H1 (cell line): ENCODE measurements around the gene MROH2B. TPM values are rescaled to one million over a fixed set of nuclear protein-coding genes. Genes with fewer than 3 reads are reported as not detected.

Experiments used
- CTCF ChIA-PET: fragments of 300-600 bp; sonication (Branson Sonifier 250); formaldehyde crosslinking; loops from one replicate; lab custom pipeline; 2021; ENCODE audit not compliant: partially characterized antibody; lab: Charles Lee
- POLR2A ChIA-PET: fragments of 300-600 bp; sonication (Branson Sonifier 250); formaldehyde crosslinking; loops from one replicate; lab custom pipeline; 2021; ENCODE audit warnings: inconsistent platforms; ENCODE audit not compliant: partially characterized antibody; lab: Charles Lee
- DNase-seq, 2 experiments: peaks; one replicate each; pipeline versions ENCODE4 v3.0.0 to v3.0.0-alpha.2; 2010 to 2022; ENCODE audit warnings: low spot score in 2 of 2, low read depth in 1 of 2, mixed read lengths in 1 of 2
- FAIRE-seq: peaks from 2 replicates; lab custom pipeline; 2011; peaks lifted over from hg19 to GRCh38; lab: Jason Lieb, UNC
- H2AFZ ChIP-seq: 2 replicates; pipeline ENCODE4 v1.8.1; 2012; ENCODE audit warnings: low read length, inconsistent platforms
- H2AK5ac ChIP-seq: 2 replicates; pipeline ENCODE4 v1.6.1; 2013; ENCODE audit warnings: low read depth, low read length
- H2BK120ac ChIP-seq: replicated peaks from 2 replicates; pipeline ENCODE3; 2013; ENCODE audit warnings: low read depth, low read length, inconsistent platforms
- H2BK12ac ChIP-seq: 2 replicates; pipeline ENCODE4 v1.6.1; 2013; ENCODE audit warnings: low read depth, low read length
- H2BK15ac ChIP-seq: 2 replicates; pipeline ENCODE4 v1.6.1; 2013; ENCODE audit warnings: low read length
- H2BK20ac ChIP-seq: 2 replicates; pipeline ENCODE4 v1.6.1; 2013; ENCODE audit warnings: low read length
- H2BK5ac ChIP-seq: 2 replicates; pipeline ENCODE4 v1.6.1; 2013; ENCODE audit warnings: low read depth, low read length
- H3K14ac ChIP-seq: 2 replicates; pipeline ENCODE4 v1.6.1; 2013; ENCODE audit warnings: inconsistent platforms; ENCODE audit not compliant: insufficient read length
- H3K18ac ChIP-seq: 2 replicates; pipeline ENCODE4 v1.6.1; 2013; ENCODE audit warnings: low read length; ENCODE audit errors: extremely low read depth
- H3K23ac ChIP-seq: 2 replicates; pipeline ENCODE4 v1.6.1; 2013; ENCODE audit warnings: inconsistent platforms; ENCODE audit not compliant: insufficient read length
- H3K23me2 ChIP-seq: 2 replicates; pipeline ENCODE4 v1.6.1; 2013; ENCODE audit warnings: low read depth, low read length
- H3K27ac ChIP-seq: 2 replicates; pipeline ENCODE4 v1.6.1; 2011; ENCODE audit warnings: low read depth, low read length, inconsistent platforms
- H3K27me3 ChIP-seq, 4 experiments: replicated peaks in 1 of 4; 1 replicate in 1 of 4; 2 replicates in 3 of 4; pipeline versions ENCODE4 v1.6.1 to v1.8.1; 2011 to 2013; ENCODE audit warnings: low read length in 3 of 4, mild to moderate bottlenecking in 3 of 4, inconsistent platforms in 2 of 4, mixed read lengths in 2 of 4, moderate library complexity in 1 of 4; ENCODE audit not compliant: control insufficient read depth in 3 of 4, insufficient read depth in 3 of 4; ENCODE audit errors: extremely low read depth in 1 of 4
- H3K36me3 ChIP-seq, 4 experiments: 2 replicates each; pipeline versions ENCODE4 v1.6.1 to v1.8.1; 2011 to 2013; ENCODE audit warnings: mild to moderate bottlenecking in 4 of 4, low read length in 3 of 4, moderate library complexity in 2 of 4, control low read depth in 1 of 4, inconsistent platforms in 1 of 4; ENCODE audit not compliant: insufficient read depth in 4 of 4, control insufficient read depth in 2 of 4
- H3K4ac ChIP-seq: replicated peaks from 2 replicates; pipeline ENCODE3; 2013; ENCODE audit warnings: low read length, low read depth, mixed read lengths, inconsistent platforms; ENCODE audit not compliant: insufficient read length
- H3K4me1 ChIP-seq, 4 experiments: replicated peaks in 1 of 4; 1 replicate in 1 of 4; 2 replicates in 3 of 4; pipeline versions ENCODE4 v1.6.1 to v1.8.1; 2011 to 2013; ENCODE audit warnings: low read length in 3 of 4, inconsistent platforms in 2 of 4, mixed read lengths in 1 of 4; ENCODE audit not compliant: insufficient read depth in 4 of 4, control insufficient read depth in 3 of 4
- H3K4me2 ChIP-seq, 2 experiments: 2 replicates each; pipeline versions ENCODE4 v1.6.1 to v1.8.1; 2011 to 2013; ENCODE audit warnings: low read depth in 2 of 2, low read length in 2 of 2, control low read depth in 1 of 2, inconsistent platforms in 1 of 2, mild to moderate bottlenecking in 1 of 2; ENCODE audit not compliant: insufficient read depth in 1 of 2
- H3K4me3 ChIP-seq, 4 experiments: fragments of 200-600, 300-600 bp in 1 of 4; sonication (generic), shearing (Covaris generic), sonication (Bioruptor Twin) in 1 of 4; 2 replicates each; pipeline versions ENCODE4 v1.5.1 to v1.8.1; 2011 to 2016; ENCODE audit warnings: low read length in 4 of 4, low read depth in 3 of 4, control low read depth in 2 of 4, inconsistent platforms in 2 of 4, mild to moderate bottlenecking in 2 of 4, mixed read lengths in 1 of 4, moderate library complexity in 1 of 4; ENCODE audit not compliant: insufficient read depth in 2 of 4; ENCODE audit errors: extremely low read depth in 1 of 4
- H3K56ac ChIP-seq: replicated peaks from 2 replicates; pipeline ENCODE3; 2013; ENCODE audit warnings: low read depth, mild to moderate bottlenecking, mixed read lengths, low read length, inconsistent platforms; ENCODE audit not compliant: insufficient read length
- H3K79me1 ChIP-seq: 2 replicates; pipeline ENCODE4 v1.6.1; 2013; ENCODE audit warnings: low read depth, low read length, control low read depth
- H3K79me2 ChIP-seq, 2 experiments: 2 replicates each; pipeline versions ENCODE4 v1.6.1 to v1.8.1; 2012 to 2013; ENCODE audit warnings: low read length in 2 of 2, mild to moderate bottlenecking in 2 of 2, inconsistent platforms in 1 of 2; ENCODE audit not compliant: insufficient read depth in 2 of 2, control insufficient read depth in 1 of 2
- H3K9ac ChIP-seq, 4 experiments: replicated peaks in 1 of 4; 1 replicate in 1 of 4; 2 replicates in 3 of 4; pipeline versions ENCODE4 v1.6.1 to v1.8.1; 2011 to 2013; ENCODE audit warnings: low read depth in 3 of 4, low read length in 3 of 4, control low read depth in 2 of 4, mild to moderate bottlenecking in 2 of 4, moderate library complexity in 2 of 4, inconsistent platforms in 1 of 4; ENCODE audit errors: extremely low read depth in 1 of 4
- H3K9me3 ChIP-seq, 2 experiments: 2 replicates each; pipeline versions ENCODE4 v1.6.1 to v1.8.1; 2012 to 2013; ENCODE audit warnings: mild to moderate bottlenecking in 2 of 2, moderate library complexity in 2 of 2, control low read depth in 1 of 2, inconsistent platforms in 1 of 2, low read depth in 1 of 2, low read length in 1 of 2, mixed read lengths in 1 of 2; ENCODE audit not compliant: insufficient read depth in 2 of 2
- H4K20me1 ChIP-seq, 2 experiments: replicated peaks in 1 of 2; 2 replicates each; pipeline versions ENCODE3 to v1.8.1; 2011 to 2013; ENCODE audit warnings: inconsistent platforms in 2 of 2, low read length in 2 of 2, mild to moderate bottlenecking in 1 of 2; ENCODE audit not compliant: insufficient read depth in 2 of 2, control insufficient read depth in 1 of 2
- H4K5ac ChIP-seq: 2 replicates; pipeline ENCODE4 v1.6.1; 2013; ENCODE audit warnings: low read length, low read depth, mixed read lengths, inconsistent platforms; ENCODE audit not compliant: insufficient read length
- H4K8ac ChIP-seq: 2 replicates; pipeline ENCODE4 v1.8.0; 2013; ENCODE audit warnings: mild to moderate bottlenecking, moderate library complexity, low read length, inconsistent platforms; ENCODE audit not compliant: insufficient read depth; ENCODE audit errors: extremely low read depth
- H4K91ac ChIP-seq: replicated peaks from 2 replicates; pipeline ENCODE3; 2013; ENCODE audit warnings: low read length, mixed read lengths, inconsistent platforms; ENCODE audit not compliant: insufficient read length
- BACH1 ChIP-seq: IDR thresholded peaks from 2 replicates; pipeline ENCODE4 v1.6.1; 2012; ENCODE audit warnings: low read length, improper control_type of control experiment
- HDAC2 ChIP-seq, 2 experiments: fragments of 300-600 bp in 1 of 2; sonication (generic) in 1 of 2; IDR thresholded peaks; 2 replicates each; pipeline ENCODE4 v1.6.1; 2011 to 2012; ENCODE audit warnings: low read depth in 2 of 2, low read length in 2 of 2, mild to moderate bottlenecking in 2 of 2, moderate library complexity in 2 of 2, borderline replicate concordance in 1 of 2, inconsistent platforms in 1 of 2
- NANOG ChIP-seq: IDR thresholded peaks from 2 replicates; pipeline ENCODE4 v1.6.1; 2011; ENCODE audit warnings: low read length, low read depth, mild to moderate bottlenecking, inconsistent platforms; ENCODE audit not compliant: insufficient read depth, poor library complexity, severe bottlenecking
- SP4 ChIP-seq: IDR thresholded peaks from 2 replicates; pipeline ENCODE4 v1.6.1; 2012; ENCODE audit warnings: low read length, inconsistent platforms
- WGBS, 2 experiments: shearing (Covaris generic) in 1 of 2; methylation state at CpG; one replicate each; pipeline versions ENCODE4 v1.1.6 to v1.1.7; 2013 to 2015; ENCODE audit warnings: low lambda C conversion rate in 2 of 2, mixed read lengths in 2 of 2, inconsistent platforms in 1 of 2, low coverage in 1 of 2, missing lambda C conversion rate in 1 of 2; ENCODE audit not compliant: insufficient replicate concordance in 2 of 2, insufficient coverage in 1 of 2, insufficient read length in 1 of 2; ENCODE audit errors: extremely low coverage in 1 of 2, missing lambda C conversion rate in 1 of 2; 5-methylcytosine and 5-hydroxymethylcytosine counted together
- polyA plus RNA-seq, 7 experiments: library from polyadenylated mRNA; depleted of rRNA in 3 of 7; stranded (reverse) in 5 of 7; unstranded in 2 of 7; fragments of >200 nt in 5 of 7; fragments of 200-250 nt in 2 of 7; gene quantifications; 1 replicate in 5 of 7; 2 replicates in 1 of 7; 4 replicates in 1 of 7; pipeline versions ENCODE4 v1.2.1 to v1.2.3, GENCODE V29; 2011 to 2013; ENCODE audit warnings: missing spikeins in 2 of 7, mixed read lengths in 2 of 7
- total RNA-seq: library from RNA; stranded (reverse); fragmentation: NEBNext Ultra II Directional; extraction: Animal tissue kit (Norgen Biotek cat#: 25700); gene quantifications from 2 replicates; pipeline ENCODE4 v1.2.1, GENCODE V29; 2021

MROH2B gene
- total and polyA plus RNA-seq, 2 of the 8 experiments (the other 6 are each of a cell fraction or from before 2014, with no cell fraction given), result not detected

DNA sequence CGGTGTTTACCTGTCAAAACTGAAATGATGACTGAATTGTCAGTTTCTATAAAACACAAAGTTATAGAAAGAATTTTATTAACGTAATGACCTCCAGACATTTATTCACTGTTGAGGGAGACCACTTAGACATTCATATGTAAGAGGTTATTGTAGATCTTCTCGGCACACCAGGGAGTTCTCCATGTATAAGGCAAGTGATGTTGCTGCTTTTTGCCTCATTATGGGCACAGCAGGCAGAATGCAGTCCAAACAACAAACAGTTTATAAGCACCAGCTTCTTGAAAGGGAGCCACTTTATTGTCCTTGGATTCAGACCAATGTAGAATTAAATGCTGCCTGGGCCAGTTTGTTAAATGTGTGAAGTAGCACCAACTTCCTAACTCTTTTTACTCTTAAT, 95.1 kb downstream of the MROH2B start:
- Histone ChIP-seq H3K79me1 (no peaks in the 10 kb centered on the region), H2AFZ (no peak overlapping the region), H4K20me1 (no peaks in the 10 kb centered on the region), H3K27me3 (no peaks in the 10 kb centered on the region), H3K4me2 (no peak overlapping the region), H2AK5ac (no peak overlapping the region), H4K91ac (no peak overlapping the region), H4K5ac (no peak overlapping the region), H2BK5ac (no peak overlapping the region), H2BK15ac (no peak overlapping the region), H3K23me2 (no peaks in the 10 kb centered on the region), H3K79me2 (no peaks in the 10 kb centered on the region), H3K27ac (no peak overlapping the region), H3K18ac (no peak overlapping the region), H3K23ac (no peak overlapping the region), H3K4ac (no peak overlapping the region), H4K8ac (no peak overlapping the region), H3K56ac (no peak overlapping the region), H3K4me1 (no peaks in the 10 kb centered on the region), H3K9me3 (no peaks in the 10 kb centered on the region), H2BK12ac (no peak overlapping the region), H3K4me3 (no peak overlapping the region), H3K36me3 (no peaks in the 10 kb centered on the region), H2BK20ac (no peak overlapping the region), H3K14ac (no peak overlapping the region), H2BK120ac (no peak overlapping the region), H3K9ac (no peak overlapping the region)
- POLR2A ChIA-PET, result no interaction called here
- TF ChIP-seq HDAC2 (IDR thresholded peaks at IDR 0.05; ENCODE audit: borderline replicate concordance in 1 of 2, low read depth in 2 of 2, low read length in 2 of 2) (no peak), NANOG (peak; percentile 35), SP4 (no peak), BACH1 (no peak)
- WGBS, 2 experiments, result 79% methylated on average over 3 of the region's 3 CpGs; no CpG with 5 or more reads in 1 of the 2 experiments
- DNase-seq (no peak), FAIRE-seq (no peak)
- CTCF ChIA-PET, result no interaction called here
